ENCODE measurements around the gene BORCS5.
A peak's percentile ranks its signal among the peaks of the same experiment; 100 is the strongest.
"Not testable (repeated sequence)": the region's sequence is repeated elsewhere in the genome, so short reads cannot be mapped to it uniquely, and the experiment has no call there.

Gene BORCS5

DNA sequence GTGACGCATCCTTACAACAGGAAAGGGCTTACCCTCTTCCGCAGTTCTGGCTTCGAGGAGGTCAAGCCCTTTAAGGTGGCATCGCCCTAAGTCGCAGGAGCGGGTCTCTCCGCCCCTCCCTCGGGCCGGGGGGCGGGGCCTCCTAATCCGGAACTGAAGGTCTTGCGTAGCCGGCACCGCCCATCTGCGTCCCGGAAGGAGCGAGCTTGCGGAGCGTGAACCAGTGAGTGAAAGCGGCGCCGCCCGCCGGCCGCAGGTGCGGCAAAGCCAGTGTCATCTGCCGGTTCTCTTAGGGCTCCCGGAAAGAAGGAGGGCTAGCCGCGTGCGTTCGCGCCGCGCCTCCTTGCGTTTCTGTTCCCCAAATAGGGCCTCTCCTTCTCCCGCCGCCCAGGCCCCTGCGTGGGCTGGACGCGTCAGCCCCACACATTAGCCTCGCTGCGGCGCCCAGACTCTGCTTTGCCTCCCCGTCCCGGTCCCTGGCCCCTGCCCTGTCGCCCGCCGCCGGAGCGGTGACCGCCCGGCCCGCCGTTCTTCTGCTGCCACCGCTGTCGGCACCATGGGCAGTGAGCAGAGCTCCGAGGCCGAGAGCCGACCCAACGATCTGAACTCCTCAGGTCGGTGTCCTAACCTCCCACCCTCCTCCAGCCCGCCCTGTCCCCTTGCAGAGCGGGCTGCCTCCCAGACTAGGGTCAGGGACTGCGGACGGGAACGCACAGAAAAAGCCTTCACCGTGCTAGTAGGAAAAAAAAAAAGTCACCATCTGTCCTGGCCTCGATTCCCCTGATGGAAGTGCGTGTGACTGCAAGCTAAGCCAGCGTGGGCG, at the start of gene BORCS5:
BORCS5 (plus strand) TSS at position 183 of the 823 bp plus-strand sequence; CDS start at position 557, 374 bp downstream.
- DNase-seq (ENCODE audit: low read depth in 2 of 2, low spot score in 1 of 2), result peak; percentile 94 to 97

GRCh38 chr12:12310695-12311094, 46.2 kb upstream of the BORCS5 start:
- not testable (repeated sequence) for DNase-seq (ENCODE audit: low read depth in 2 of 2, low spot score in 1 of 2)

GRCh38 chr12:12315838-12316237, 41.0 kb upstream of the BORCS5 start:
- no peak for DNase-seq (ENCODE audit: low read depth in 2 of 2, low spot score in 1 of 2)

DNA sequence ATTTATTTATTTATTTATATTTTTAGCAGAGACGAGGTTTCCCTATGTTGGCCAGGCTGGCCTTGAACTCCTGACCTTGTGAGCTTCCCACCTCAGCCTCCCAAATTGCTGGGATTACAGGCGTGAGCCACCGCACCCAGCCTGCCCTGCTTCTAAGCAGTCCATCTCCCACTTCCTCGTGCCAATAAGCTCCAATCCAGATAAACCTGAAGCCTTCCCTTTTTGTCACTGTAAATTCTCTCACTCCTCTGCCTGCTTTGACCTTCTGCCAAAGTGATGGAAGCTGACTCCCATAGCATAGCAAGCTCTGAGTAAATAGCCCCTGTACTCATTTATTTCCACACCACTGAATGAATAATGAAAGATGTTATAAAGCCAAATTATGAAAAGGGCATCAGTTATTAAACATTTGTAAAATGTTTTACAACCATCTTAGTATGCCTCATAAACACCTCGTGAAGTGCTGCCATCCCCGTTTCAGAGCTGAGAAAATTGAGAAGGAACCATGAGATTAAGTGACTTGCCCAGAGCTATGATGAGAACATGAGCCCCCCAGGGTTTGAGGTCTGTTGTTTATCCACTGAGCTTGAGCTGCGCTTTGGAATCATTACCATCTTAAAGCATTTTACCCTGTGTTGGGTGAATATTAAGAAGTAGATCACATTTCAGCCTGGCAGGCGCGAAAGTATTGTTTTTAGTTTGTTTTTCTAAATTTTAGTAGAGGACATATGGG, 37.3 kb upstream of the BORCS5 start:
- DNase-seq (ENCODE audit: low read depth in 2 of 2, low spot score in 1 of 2), result no peak

- DNase-seq (ENCODE audit: low read depth in 2 of 2, low spot score in 1 of 2), result no peak
Observed at GRCh38 chr12:12323118-12323517, 33.8 kb upstream of the BORCS5 start.

GRCh38 chr12:12323591-12323990, 33.3 kb upstream of the BORCS5 start:
- no peak for DNase-seq (ENCODE audit: low read depth in 2 of 2, low spot score in 1 of 2)

- no peak for DNase-seq (ENCODE audit: low read depth in 2 of 2, low spot score in 1 of 2)
Observed at GRCh38 chr12:12326262-12326661, 30.6 kb upstream of the BORCS5 start.

GRCh38 chr12:12327802-12328201, 29.1 kb upstream of the BORCS5 start:
- DNase-seq (ENCODE audit: low read depth in 2 of 2, low spot score in 1 of 2), result no peak

DNA sequence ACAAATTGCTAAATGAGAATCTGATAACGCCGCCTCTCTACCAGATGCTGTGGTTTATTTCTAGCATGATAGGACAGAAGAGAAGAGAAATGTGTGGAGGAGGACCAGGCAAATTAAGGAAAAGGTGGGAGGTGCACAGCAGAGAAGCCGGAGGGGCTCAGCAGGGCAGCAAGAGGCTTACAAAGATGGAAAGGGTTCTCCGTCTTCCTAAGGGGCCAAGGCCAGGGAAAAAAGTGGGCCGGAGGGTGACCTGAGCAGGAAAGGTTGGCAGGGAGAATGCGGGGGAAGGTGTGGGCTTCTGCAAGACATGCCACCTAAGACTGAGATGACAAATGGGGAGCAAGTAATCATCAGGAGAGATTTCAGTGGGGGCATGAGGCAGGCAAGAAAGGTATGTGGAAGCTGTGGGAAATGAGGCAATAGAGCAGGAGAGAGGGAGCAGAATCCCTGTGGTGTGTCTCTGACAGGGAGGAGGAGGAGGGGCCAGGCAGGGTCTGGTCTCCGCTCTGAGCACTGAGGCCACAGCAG, 25.6 kb upstream of the BORCS5 start:
- DNase-seq (ENCODE audit: low read depth in 2 of 2, low spot score in 1 of 2), result no peak

- no peak for DNase-seq (ENCODE audit: low read depth in 2 of 2, low spot score in 1 of 2)
Observed at GRCh38 chr12:12331896-12332295, 25.0 kb upstream of the BORCS5 start.

GRCh38 chr12:12333407-12334366, 23.2 kb upstream of the BORCS5 start:
- no peak for DNase-seq (ENCODE audit: low read depth in 2 of 2, low spot score in 1 of 2)

GRCh38 chr12:12334367-12335040, 22.4 kb upstream of the BORCS5 start:
- DNase-seq (ENCODE audit: low read depth in 2 of 2, low spot score in 1 of 2), result peak in 1 of 2 donors; percentile 27

- DNase-seq (ENCODE audit: low read depth in 2 of 2, low spot score in 1 of 2), result no peak
Observed at GRCh38 chr12:12336049-12336411, 20.8 kb upstream of the BORCS5 start.

- no peak for DNase-seq (ENCODE audit: low read depth in 2 of 2, low spot score in 1 of 2)
Observed at GRCh38 chr12:12336511-12336910, 20.4 kb upstream of the BORCS5 start.

DNA sequence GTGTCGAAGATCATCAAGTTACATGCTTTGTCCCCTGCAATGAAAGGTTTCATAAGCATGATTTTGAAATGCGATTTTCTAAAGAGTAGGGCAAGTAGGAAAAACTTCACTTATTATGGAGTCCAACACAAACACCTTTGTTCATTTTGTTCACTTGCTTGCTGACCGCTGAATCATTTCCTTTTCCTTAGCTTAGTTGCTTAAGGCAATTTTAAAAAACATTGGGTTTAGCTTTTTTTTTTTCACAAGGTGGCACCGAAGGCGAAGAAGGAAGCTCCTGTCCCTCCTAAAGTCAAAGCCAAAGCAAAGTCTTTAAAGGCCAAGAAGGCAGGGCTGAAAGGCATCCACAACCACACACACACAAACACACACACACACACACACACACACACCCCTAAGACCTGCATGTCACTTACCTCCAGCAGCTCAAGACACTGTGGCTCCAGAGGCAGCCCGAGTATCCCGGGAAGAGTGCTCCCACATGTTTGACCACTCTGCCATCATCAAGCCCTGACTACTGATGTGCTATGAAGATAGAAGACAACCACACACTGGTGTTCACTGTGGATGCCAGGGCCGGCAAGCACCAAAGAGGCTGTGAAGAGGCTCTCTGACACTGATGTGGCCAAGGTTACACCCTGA, 18.2 kb upstream of the BORCS5 start:
- no peak for DNase-seq (ENCODE audit: low read depth in 2 of 2, low spot score in 1 of 2)

GRCh38 chr12:12349711-12350665, 6.9 kb upstream of the BORCS5 start, which contains the start of gene MANSC1:
Gene MANSC1 (minus strand): TSS chr12:12350242. CDS start chr12:12343314, 6,928 bp downstream.
- peak in 1 of 2 donors; percentile 16 for DNase-seq (ENCODE audit: low read depth in 2 of 2, low spot score in 1 of 2)

DNA sequence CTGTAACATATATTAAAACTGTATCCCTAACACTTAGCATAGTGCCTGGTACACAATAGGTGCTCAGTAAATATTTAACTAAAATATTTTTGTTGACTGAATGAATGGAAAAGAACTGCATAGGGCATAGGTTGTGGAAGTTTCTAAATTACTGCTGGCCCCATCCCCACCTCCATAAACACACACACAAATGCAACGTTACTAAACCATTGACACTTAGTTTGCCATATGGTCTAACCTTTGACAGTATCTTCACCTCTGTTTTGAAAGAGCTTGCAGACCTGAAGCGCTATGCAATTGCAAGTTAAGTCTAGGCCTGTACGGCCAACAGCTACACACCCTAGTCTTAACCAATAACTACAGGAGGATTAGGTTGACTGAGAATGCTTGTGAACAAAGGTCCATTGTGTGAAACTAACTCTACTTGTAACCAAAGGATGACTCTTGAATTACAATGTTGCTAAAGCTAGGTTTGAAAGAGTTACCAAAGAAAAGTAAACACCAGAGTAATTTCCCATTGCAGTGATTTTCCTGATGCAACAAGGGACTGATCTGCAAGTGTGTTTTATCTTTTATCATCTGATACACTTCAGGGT, 5.9 kb upstream of the BORCS5 start:
- no peak for DNase-seq (ENCODE audit: low read depth in 2 of 2, low spot score in 1 of 2)

GRCh38 chr12:12351468-12352185, 5.3 kb upstream of the BORCS5 start:
- DNase-seq (ENCODE audit: low read depth in 2 of 2, low spot score in 1 of 2), result not testable (repeated sequence)

Measured in stimulated activated CD8-positive, alpha-beta memory T cell treated with anti-CD3 and anti-CD28 coated beads, Interleukin-4, amount 100 ng/mL, for 4 hours (primary cell).